HepG2 (cell line): ENCODE results near the gene CCL24. TPM values are rescaled to one million over a fixed set of nuclear protein-coding genes. Genes with fewer than 3 reads are reported as not detected.
"Not testable (repeated sequence)": the region's sequence is repeated elsewhere in the genome, so short reads cannot be mapped to it uniquely, and the experiment has no call there.

ENCODE experiments used
- ATAC-seq: fragments of 200-7000 bp; cut with Tn5 transposase; 3 replicates; pipeline ENCODE4 v1.9.1; 2020; ENCODE audit warnings: mild to moderate bottlenecking, moderate library complexity
- BruUV-seq: library from RNA; stranded (reverse); fragments of 400-500 nt; replicated peaks from 2 replicates; lab custom pipeline; 2021; lab: Mats Ljungman, UMichigan
- CTCF ChIA-PET: fragments of 300-600 bp; formaldehyde crosslinking; extraction: SDS; loops from one replicate; lab custom pipeline; 2021; ENCODE audit warnings: low total read pairs, inconsistent platforms, low intra/inter-chr PET ratio; lab: Yijun Ruan, JAX
- POLR2A ChIA-PET: fragments of 350-600 bp; sonication (Branson Sonifier 250); formaldehyde crosslinking; loops from one replicate; lab custom pipeline; 2020; ENCODE audit warnings: antibody characterized with exemption, inconsistent platforms; lab: Yijun Ruan, JAX
- DNase-seq: peaks from one replicate; pipeline ENCODE4 v3.0.0-alpha.2; 2015; ENCODE audit warnings: low spot score
- FAIRE-seq: peaks from 3 replicates; lab custom pipeline; 2011; peaks lifted over from hg19 to GRCh38; lab: Jason Lieb, UNC
- H2AFZ ChIP-seq: one replicate; pipeline ENCODE4 v1.6.1; 2011; ENCODE audit warnings: low read length, inconsistent platforms
- H3K27ac ChIP-seq: fragments of 300-600 bp; 3 replicates; pipeline ENCODE4 v1.8.0; 2011; ENCODE audit warnings: mixed run types, mild to moderate bottlenecking, mixed read lengths, low read length, inconsistent platforms; ENCODE audit not compliant: insufficient read depth; ENCODE audit errors: extremely low read length
- H3K27me3 ChIP-seq, 2 experiments: fragments of 200-600 bp in 1 of 2; 2 replicates in 1 of 2; 3 replicates in 1 of 2; pipeline versions ENCODE4 v1.6.0 to v1.8.0; 2011; ENCODE audit warnings: low read length in 2 of 2, mild to moderate bottlenecking in 2 of 2, moderate library complexity in 2 of 2, inconsistent platforms in 1 of 2; ENCODE audit not compliant: insufficient read depth in 2 of 2, control insufficient read depth in 1 of 2
- H3K36me3 ChIP-seq, 2 experiments: fragments of 200-600 bp in 1 of 2; replicated peaks in 1 of 2; 2 replicates in 1 of 2; 3 replicates in 1 of 2; pipeline versions ENCODE4 v1.5.1 to v1.8.0; 2011; ENCODE audit warnings: low read length in 2 of 2, inconsistent platforms in 1 of 2; ENCODE audit not compliant: insufficient read depth in 2 of 2, control insufficient read depth in 1 of 2
- H3K4me1 ChIP-seq: 2 replicates; pipeline ENCODE4 v1.5.1; 2012; ENCODE audit warnings: low read length, inconsistent platforms; ENCODE audit not compliant: insufficient read depth
- H3K4me2 ChIP-seq: 2 replicates; pipeline ENCODE4 v1.6.0; 2011; ENCODE audit warnings: low read depth, low read length, inconsistent platforms
- H3K4me3 ChIP-seq, 3 experiments: fragments of 200-600 bp in 1 of 3; sonication (generic), shearing (Covaris generic) in 1 of 3; replicated peaks in 1 of 3; 2 replicates each; pipeline ENCODE4 v1.5.1; 2011 to 2016; ENCODE audit warnings: low read length in 3 of 3, inconsistent platforms in 2 of 3, low read depth in 2 of 3, mild to moderate bottlenecking in 2 of 3, control low read depth in 1 of 3, mixed read lengths in 1 of 3; ENCODE audit not compliant: insufficient read depth in 1 of 3
- H3K79me2 ChIP-seq: one replicate; pipeline ENCODE4 v1.6.1; 2011; ENCODE audit warnings: low read length, inconsistent platforms; ENCODE audit not compliant: insufficient read depth
- H3K9ac ChIP-seq: 2 replicates; pipeline ENCODE4 v1.6.0; 2011; ENCODE audit warnings: mild to moderate bottlenecking, low read depth, low read length, inconsistent platforms; ENCODE audit not compliant: insufficient read depth
- H3K9me3 ChIP-seq: 2 replicates; pipeline ENCODE4 v1.5.1; 2012; ENCODE audit warnings: mild to moderate bottlenecking, low read length
- H4K20me1 ChIP-seq: 2 replicates; pipeline ENCODE4 v1.6.0; 2011; ENCODE audit warnings: inconsistent platforms, mild to moderate bottlenecking, low read length, moderate library complexity; ENCODE audit not compliant: insufficient read depth
- CHCHD3 ChIP-seq: sonication (generic); formaldehyde crosslinking; IDR thresholded peaks from 2 replicates; pipeline ENCODE4 v1.8.0; 2022; ENCODE audit warnings: mild to moderate bottlenecking, missing genetic modification reagents, moderate library complexity
- CHD4 ChIP-seq: fragments of 200-600 bp; sonication (generic); IDR thresholded peaks from 2 replicates; pipeline ENCODE4 v1.7.0; 2017; ENCODE audit warnings: mild to moderate bottlenecking, low read length, borderline replicate concordance
- DNMT1 ChIP-seq: sonication (generic); formaldehyde crosslinking; IDR thresholded peaks from 2 replicates; pipeline ENCODE4 v1.5.1; 2020; ENCODE audit warnings: mild to moderate bottlenecking, missing genetic modification reagents
- FOXA3 ChIP-seq: IDR thresholded peaks from 2 replicates; pipeline ENCODE4 v1.6.1; 2016; ENCODE audit warnings: missing genetic modification reagents, missing compliant biosample characterization
- HOXA5 ChIP-seq: sonication (generic); formaldehyde crosslinking; IDR thresholded peaks from 2 replicates; pipeline ENCODE4 v1.4.0; 2020; ENCODE audit warnings: missing genetic modification reagents
- MBD4 ChIP-seq: IDR thresholded peaks from 2 replicates; pipeline ENCODE4 v1.6.1; 2012; ENCODE audit warnings: low read length, inconsistent platforms, borderline replicate concordance
- MBNL3 ChIP-seq: fragments of 250-450 bp; sonication (Bioruptor Pico); conservative IDR thresholded peaks from 2 replicates; pipeline ENCODE4 v1.8.0; 2022; ENCODE audit warnings: mild to moderate bottlenecking, inconsistent platforms
- RBFOX2 ChIP-seq: fragments of 200-400 bp; formaldehyde crosslinking; IDR thresholded peaks from 2 replicates; pipeline ENCODE4 v1.6.1; 2017; ENCODE audit warnings: low read depth, mild to moderate bottlenecking, low read length
- SIN3A ChIP-seq: IDR thresholded peaks from 2 replicates; pipeline ENCODE4 v1.6.1; 2011; ENCODE audit warnings: low read depth, mild to moderate bottlenecking, control low read depth, low read length, borderline replicate concordance
- SNAPC2 ChIP-seq: sonication (generic); formaldehyde crosslinking; IDR thresholded peaks from 2 replicates; pipeline ENCODE4 v1.8.1; 2022; ENCODE audit warnings: mild to moderate bottlenecking, missing genetic modification reagents
- ZNF501 ChIP-seq: sonication (generic); formaldehyde crosslinking; IDR thresholded peaks from 2 replicates; pipeline ENCODE4 v1.5.1; 2020; ENCODE audit warnings: mild to moderate bottlenecking, moderate library complexity, missing genetic modification reagents
- ZNF598 ChIP-seq: sonication (generic); formaldehyde crosslinking; IDR thresholded peaks from 2 replicates; pipeline ENCODE4 v1.5.1; 2020; ENCODE audit warnings: mild to moderate bottlenecking, missing genetic modification reagents, borderline replicate concordance
- ZNF782 ChIP-seq: sonication (generic); formaldehyde crosslinking; IDR thresholded peaks from 2 replicates; pipeline ENCODE4 v1.4.0; 2020; ENCODE audit warnings: missing genetic modification reagents, mild to moderate bottlenecking, borderline replicate concordance
- ZNF839 ChIP-seq: sonication (generic); formaldehyde crosslinking; IDR thresholded peaks from 2 replicates; pipeline ENCODE4 v1.4.0; 2020; ENCODE audit warnings: missing genetic modification reagents, mild to moderate bottlenecking, borderline replicate concordance
- ZNF878 ChIP-seq: sonication (generic); formaldehyde crosslinking; IDR thresholded peaks from 2 replicates; pipeline ENCODE4 v1.8.1; 2023; ENCODE audit warnings: mild to moderate bottlenecking, missing genetic modification reagents, moderate library complexity
- WGBS: methylation state at CpG from one replicate; pipeline ENCODE4 v1.1.6; 2017; ENCODE audit warnings: low lambda C conversion rate; 5-methylcytosine and 5-hydroxymethylcytosine counted together
- in situ Hi-C: cut with HindIII; loops from 2 replicates; pipeline ENCODE4 v1.10.0; 2017; ENCODE audit warnings: low pct_unique_long_range_greater_than_20kb; ENCODE audit not compliant: extremely low pct_ligation_motif_present
- intact Hi-C: fragments of 100-400 bp; cut with micrococcal nuclease; formaldehyde crosslinking; loops from one replicate; pipeline ENCODE4 v1.10.0; 2022; ENCODE audit not compliant: unreplicated experiment
- polyA plus RNA-seq, 8 experiments: library from polyadenylated mRNA; depleted of rRNA in 3 of 8; stranded (reverse) in 7 of 8; unstranded in 1 of 8; fragments of >200 nt; fragmentation: Illumina TruSeq in 4 of 8; extraction: Trizol in 4 of 8; gene quantifications; 2 replicates each; pipeline versions ENCODE4 v1.2.1 to v1.2.3, GENCODE V29; 2011 to 2016; ENCODE audit warnings: low read depth in 4 of 8, missing spikeins in 1 of 8, mixed read lengths in 1 of 8; ENCODE audit not compliant: insufficient read depth in 1 of 8
- total RNA-seq, 5 experiments: library from RNA; depleted of rRNA; stranded (reverse); fragments of >200 nt; fragmentation: Illumina TruSeq; extraction: Trizol; gene quantifications; 2 replicates each; pipeline ENCODE4 v1.2.3, GENCODE V29; 2016; ENCODE audit warnings: low read depth in 1 of 5
- TF ChIP-seq, protein P1 (sequence below): conservative IDR thresholded peaks from 2 replicates; pipeline ENCODE4 v1.6.1; 2018; ENCODE audit warnings: missing genetic modification reagents
- TF ChIP-seq, protein P2 (sequence below), 2 experiments: fragments of 450-650 bp in 1 of 2; sonication (generic) in 1 of 2; formaldehyde crosslinking; IDR thresholded peaks; 2 replicates each; pipeline versions ENCODE4 v1.5.0 to v1.8.0; 2020 to 2022; ENCODE audit warnings: mild to moderate bottlenecking in 1 of 2, missing genetic modification reagents in 1 of 2

The CCL24 gene
- total and polyA plus RNA-seq, 2 of the 13 experiments (the other 11 are each of a cell fraction or from before 2014, with no cell fraction given), result not detected

DNA sequence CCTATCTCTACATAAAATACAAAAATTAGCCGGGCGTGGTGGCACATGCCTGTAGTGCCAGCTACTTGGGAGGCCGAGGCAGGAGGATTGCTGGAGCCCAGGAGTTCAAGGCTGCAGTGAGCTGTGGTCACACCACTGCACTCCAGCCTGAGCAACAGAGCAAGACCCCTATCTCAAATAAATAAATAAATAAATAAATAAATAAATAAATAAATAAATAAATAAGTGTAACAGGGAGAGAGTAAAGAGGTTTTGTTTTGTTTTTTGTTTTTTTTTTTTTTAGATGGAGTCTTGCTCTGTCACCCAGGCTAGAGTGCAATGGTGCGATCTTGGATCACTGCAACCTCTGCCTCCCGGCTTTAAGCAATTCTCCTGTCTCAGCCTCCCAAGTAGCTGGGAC is 21.0 kb downstream of the CCL24 start:
- H3K4me2 ChIP-seq, in situ Hi-C loops, DNase-seq, H4K20me1 ChIP-seq, BruUV-seq, H3K36me3 ChIP-seq, H3K27me3 ChIP-seq, H3K27ac ChIP-seq, CTCF ChIA-PET, H3K9me3 ChIP-seq, H2AFZ ChIP-seq, H3K4me1 ChIP-seq, H3K79me2 ChIP-seq, FAIRE-seq, H3K9ac ChIP-seq, POLR2A ChIA-PET, ATAC-seq, H3K4me3 ChIP-seq, intact Hi-C loops: not testable (repeated sequence)
- WGBS, result 84% methylated on average over 5 of the region's 5 CpGs

DNA sequence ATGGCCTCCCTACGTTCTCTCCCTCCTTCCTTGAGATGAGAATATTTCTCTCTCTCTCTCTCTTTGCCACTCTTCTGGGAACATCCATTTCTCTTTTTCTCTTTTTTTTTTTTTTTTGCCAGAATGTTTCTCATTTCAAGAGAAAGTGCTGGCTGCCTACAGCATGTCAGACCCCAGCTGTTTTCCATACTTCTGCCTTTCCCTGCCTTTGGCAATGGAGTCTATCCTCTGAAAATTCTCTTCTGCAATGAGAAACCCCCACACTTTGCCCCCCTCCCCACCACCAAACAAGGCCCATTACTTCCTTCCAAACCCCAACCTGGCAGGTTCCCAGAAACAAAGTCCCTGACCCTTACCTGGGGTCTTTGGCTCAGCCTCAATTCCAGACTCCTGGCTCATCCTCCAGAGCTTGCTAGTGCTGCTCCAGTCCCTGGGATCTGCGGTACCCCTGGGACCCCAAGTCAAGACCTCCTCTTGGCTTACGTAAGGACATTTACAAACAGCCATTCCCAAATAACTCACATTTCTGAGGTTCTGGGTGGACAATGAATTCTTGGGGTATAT is 24.2 kb downstream of the CCL24 start:
- 48% methylated on average over 3 of the region's 3 CpGs for WGBS
- no peaks in the 10 kb centered on the region for H3K9me3 ChIP-seq
- ATAC-seq, result no peak
- no peaks in the 10 kb centered on the region for H3K79me2 ChIP-seq
- no TSS peak for BruUV-seq
- no peaks in the 10 kb centered on the region for H3K4me1 ChIP-seq
- no peaks in the 10 kb centered on the region for H4K20me1 ChIP-seq
- DNase-seq, result no peak
- no peaks in the 10 kb centered on the region for H3K36me3 ChIP-seq
- in situ Hi-C loops (no loop called here), intact Hi-C loops (no loop called here)
- CTCF ChIA-PET, result no interaction called here
- no peak overlapping the region for H2AFZ ChIP-seq
- TF ChIP-seq MBD4, result no peak
- TF ChIP-seq, protein P1, sequence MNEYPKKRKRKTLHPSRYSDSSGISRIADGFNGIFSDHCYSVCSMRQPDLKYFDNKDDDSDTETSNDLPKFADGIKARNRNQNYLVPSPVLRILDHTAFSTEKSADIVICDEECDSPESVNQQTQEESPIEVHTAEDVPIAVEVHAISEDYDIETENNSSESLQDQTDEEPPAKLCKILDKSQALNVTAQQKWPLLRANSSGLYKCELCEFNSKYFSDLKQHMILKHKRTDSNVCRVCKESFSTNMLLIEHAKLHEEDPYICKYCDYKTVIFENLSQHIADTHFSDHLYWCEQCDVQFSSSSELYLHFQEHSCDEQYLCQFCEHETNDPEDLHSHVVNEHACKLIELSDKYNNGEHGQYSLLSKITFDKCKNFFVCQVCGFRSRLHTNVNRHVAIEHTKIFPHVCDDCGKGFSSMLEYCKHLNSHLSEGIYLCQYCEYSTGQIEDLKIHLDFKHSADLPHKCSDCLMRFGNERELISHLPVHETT (CRISPR knock-in tag), result no peak
- no peak for TF ChIP-seq RBFOX2
- TF ChIP-seq CHCHD3 (CRISPR knock-in tag), result no peak
- no peak for TF ChIP-seq ZNF501 (CRISPR knock-in tag)
- TF ChIP-seq, protein P2, sequence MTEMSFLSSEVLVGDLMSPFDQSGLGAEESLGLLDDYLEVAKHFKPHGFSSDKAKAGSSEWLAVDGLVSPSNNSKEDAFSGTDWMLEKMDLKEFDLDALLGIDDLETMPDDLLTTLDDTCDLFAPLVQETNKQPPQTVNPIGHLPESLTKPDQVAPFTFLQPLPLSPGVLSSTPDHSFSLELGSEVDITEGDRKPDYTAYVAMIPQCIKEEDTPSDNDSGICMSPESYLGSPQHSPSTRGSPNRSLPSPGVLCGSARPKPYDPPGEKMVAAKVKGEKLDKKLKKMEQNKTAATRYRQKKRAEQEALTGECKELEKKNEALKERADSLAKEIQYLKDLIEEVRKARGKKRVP (CRISPR knock-in tag; IDR thresholded peaks at IDR 0.05), result no peak
- no peak for TF ChIP-seq SNAPC2 (CRISPR knock-in tag)
- no peak for TF ChIP-seq FOXA3
- no peak for TF ChIP-seq DNMT1 (CRISPR knock-in tag)
- no peak for TF ChIP-seq HOXA5
- TF ChIP-seq SIN3A, result no peak
- no peak for TF ChIP-seq ZNF782 (CRISPR knock-in tag)
- no peak for TF ChIP-seq ZNF839 (CRISPR knock-in tag)
- TF ChIP-seq MBNL3, result no peak
- no peak for TF ChIP-seq ZNF598 (CRISPR knock-in tag)
- TF ChIP-seq CHD4, result no peak
- no peak for TF ChIP-seq ZNF878
- no peak overlapping the region for H3K9ac ChIP-seq
- no peaks in the 10 kb centered on the region; a peak in 1 of 5 replicates for H3K27me3 ChIP-seq
- no peak overlapping the region for H3K4me2 ChIP-seq
- H3K4me3 ChIP-seq, result no peak overlapping the region
- POLR2A ChIA-PET, result no interaction called here
- no peak for FAIRE-seq
- no peak overlapping the region for H3K27ac ChIP-seq
